Measurements from ENCODE around the gene CIAO2A.

GRCh38 chr15:64093627-64094417 is at the start of gene CIAO2A:
- peak in 1 of 5 experiments; percentile 33 for TF ChIP-seq CTCF (IDR thresholded peaks at IDR 0.05)
- TF ChIP-seq EP300 (IDR thresholded peaks at IDR 0.05): peak; percentile 75 to 92

Data from tibial nerve (tissue), 4 donors.